ENCODE results near the gene FRAT2.

The FRAT2 gene

GRCh38 chr10:97381626-97382025 is 47.1 kb upstream of the FRAT2 start:
- H3K27ac ChIP-seq (ENCODE audit: low read depth, low read length, poor library complexity, severe bottlenecking), result no peak overlapping the region
- no peaks in the 10 kb centered on the region for H3K27me3 ChIP-seq (ENCODE audit: insufficient read depth, low read length)
- TF ChIP-seq EZH2 (IDR thresholded peaks at IDR 0.05; ENCODE audit: borderline replicate concordance, low read length) (no peak), CTCF (IDR thresholded peaks at IDR 0.05; ENCODE audit: low read length) (no peak)
- no peak overlapping the region for H2AFZ ChIP-seq (ENCODE audit: low read length)
- H3K4me3 ChIP-seq (ENCODE audit: low read depth, low read length, poor library complexity, severe bottlenecking), result no peak overlapping the region
- H3F3A ChIP-seq (ENCODE audit: insufficient read depth, low read length), result no peaks in the 10 kb centered on the region
- H3K9ac ChIP-seq (ENCODE audit: low read length), result no peak overlapping the region
- no peaks in the 10 kb centered on the region for H3K9me2 ChIP-seq (ENCODE audit: low read depth, low read length)
- no peaks in the 10 kb centered on the region for H4K20me1 ChIP-seq (ENCODE audit: insufficient read depth, low read length)
- H3K79me2 ChIP-seq (ENCODE audit: insufficient read depth, low read length), result no peaks in the 10 kb centered on the region
- no peak overlapping the region for H3K4me2 ChIP-seq (ENCODE audit: low read length)
- no peaks in the 10 kb centered on the region for H3K9me3 ChIP-seq (ENCODE audit: low read length)
- peaks cover 12% of the 10 kb centered on the region; the same call in 1 of the 2 replicates for H3K36me3 ChIP-seq (ENCODE audit: insufficient read depth, low read length)
- no peaks in the 10 kb centered on the region for H3K4me1 ChIP-seq (ENCODE audit: insufficient read depth, low read length, severe bottlenecking)

GRCh38 chr10:97380516-97380915 is 46.0 kb upstream of the FRAT2 start:
- H3F3A ChIP-seq (ENCODE audit: insufficient read depth, low read length), result no peaks in the 10 kb centered on the region
- no peak overlapping the region for H2AFZ ChIP-seq (ENCODE audit: low read length)
- no peak overlapping the region for H3K9ac ChIP-seq (ENCODE audit: low read length)
- H3K9me3 ChIP-seq (ENCODE audit: low read length), result no peaks in the 10 kb centered on the region
- peaks cover 7% of the 10 kb centered on the region; the same call in 1 of the 2 replicates for H3K36me3 ChIP-seq (ENCODE audit: insufficient read depth, low read length)
- H3K4me3 ChIP-seq (ENCODE audit: low read depth, low read length, poor library complexity, severe bottlenecking), result no peak overlapping the region
- H3K9me2 ChIP-seq (ENCODE audit: low read depth, low read length), result no peaks in the 10 kb centered on the region
- no peak overlapping the region for H3K4me2 ChIP-seq (ENCODE audit: low read length)
- H3K4me1 ChIP-seq (ENCODE audit: insufficient read depth, low read length, severe bottlenecking), result no peaks in the 10 kb centered on the region
- TF ChIP-seq CTCF (IDR thresholded peaks at IDR 0.05; ENCODE audit: low read length) (no peak), EZH2 (IDR thresholded peaks at IDR 0.05; ENCODE audit: borderline replicate concordance, low read length) (no peak)
- H3K79me2 ChIP-seq (ENCODE audit: insufficient read depth, low read length), result no peaks in the 10 kb centered on the region
- H4K20me1 ChIP-seq (ENCODE audit: insufficient read depth, low read length), result no peaks in the 10 kb centered on the region
- H3K27ac ChIP-seq (ENCODE audit: low read depth, low read length, poor library complexity, severe bottlenecking), result no peak overlapping the region
- H3K27me3 ChIP-seq (ENCODE audit: insufficient read depth, low read length), result no peaks in the 10 kb centered on the region

- Histone ChIP-seq H3K9me3 (ENCODE audit: low read length) (no peaks in the 10 kb centered on the region), H3K4me3 (ENCODE audit: low read depth, low read length, poor library complexity, severe bottlenecking) (no peak overlapping the region), H3K4me1 (ENCODE audit: insufficient read depth, low read length, severe bottlenecking) (no peaks in the 10 kb centered on the region), H3F3A (ENCODE audit: insufficient read depth, low read length) (no peaks in the 10 kb centered on the region), H3K27ac (ENCODE audit: low read depth, low read length, poor library complexity, severe bottlenecking) (no peak overlapping the region), H3K79me2 (ENCODE audit: insufficient read depth, low read length) (no peaks in the 10 kb centered on the region), H2AFZ (ENCODE audit: low read length) (no peak overlapping the region), H4K20me1 (ENCODE audit: insufficient read depth, low read length) (no peaks in the 10 kb centered on the region), H3K9ac (ENCODE audit: low read length) (no peak overlapping the region), H3K9me2 (ENCODE audit: low read depth, low read length) (no peaks in the 10 kb centered on the region), H3K27me3 (ENCODE audit: insufficient read depth, low read length) (no peaks in the 10 kb centered on the region), H3K36me3 (ENCODE audit: insufficient read depth, low read length) (peaks cover 5% of the 10 kb centered on the region; the same call in 1 of the 2 replicates), H3K4me2 (ENCODE audit: low read length) (no peak overlapping the region)
- TF ChIP-seq EZH2 (IDR thresholded peaks at IDR 0.05; ENCODE audit: borderline replicate concordance, low read length), result no peak
- TF ChIP-seq CTCF (IDR thresholded peaks at IDR 0.05; ENCODE audit: low read length), result no peak
These were observed 44.7 kb upstream of the FRAT2 start for GRCh38 chr10:97378933-97379921.
